Measurements from ENCODE around the gene SSH2. TPM values are rescaled to one million over a fixed set of nuclear protein-coding genes. Genes with fewer than 3 reads are reported as not detected.

Gene SSH2
- total RNA-seq, 2 experiments from 2014 or later = 37.5 to 43.5 TPM

- CTCF ChIA-PET = interaction anchor here (2.3 to 14.9 kb wide), 4 partner anchors 8 to 39 kb away, joined by 7 to 172 read pairs (median 58); partner anchors contain the start of genes ABHD15, ANKRD13B and TP53I13
- DNase-seq (no peak), ATAC-seq (no peak)
- intact Hi-C loops (cut with micrococcal nuclease) = no loop called here
- Mint-ChIP-seq H3K36me3 (ENCODE audit: low read depth) (peaks cover 44% of the 10 kb centered on the region), H3K9me3 (no peaks in the 10 kb centered on the region), H3K27ac (no peak overlapping the region), H3K4me1 (ENCODE audit: low read depth) (peaks cover 33% of the 10 kb centered on the region), H3K4me3 (no peak overlapping the region), H3K27me3 (no peaks in the 10 kb centered on the region)
- no peak for TF ChIP-seq CTCF (IDR thresholded peaks at IDR 0.05)
- POLR2A ChIA-PET = interaction anchor here (1.5 to 2.2 kb wide), 3 partner anchors 10 to 39 kb away, joined by 3 to 8 read pairs (median 6); partner anchors contain the start of gene ABHD15
Observed at GRCh38 chr17:29577385-29578211, 352.4 kb downstream of the SSH2 start.

- Mint-ChIP-seq H3K9me3 (no peaks in the 10 kb centered on the region), H3K4me3 (no peak overlapping the region), H3K4me1 (ENCODE audit: low read depth) (peaks cover 31% of the 10 kb centered on the region), H3K36me3 (ENCODE audit: low read depth) (peaks cover 38% of the 10 kb centered on the region), H3K27ac (no peak overlapping the region), H3K27me3 (no peaks in the 10 kb centered on the region)
- intact Hi-C loops (cut with micrococcal nuclease) = no loop called here
- ATAC-seq (no peak), DNase-seq (no peak)
- no peak for TF ChIP-seq CTCF (IDR thresholded peaks at IDR 0.05)
- ChIA-PET POLR2A (interaction anchor here (0.8 to 2.2 kb wide), 3 partner anchors 9 to 40 kb away, joined by 4 to 8 read pairs (median 6); partner anchors contain the start of gene ABHD15), CTCF (interaction anchor here (2.3 to 14.9 kb wide), 3 partner anchors 9 to 40 kb away, joined by 7 to 172 read pairs (median 83); partner anchors contain the start of gene ANKRD13B)
Observed at GRCh38 chr17:29577001-29577370, 353.0 kb downstream of the SSH2 start.

- H3K36me3 Mint-ChIP-seq (ENCODE audit: low read depth) = peaks cover 37% of the 10 kb centered on the region
- no peaks in the 10 kb centered on the region for H3K9me3 Mint-ChIP-seq
- TF ChIP-seq CTCF (IDR thresholded peaks at IDR 0.05) = no peak
- DNase-seq (no peak), ATAC-seq (no peak)
- peaks cover 31% of the 10 kb centered on the region for H3K4me1 Mint-ChIP-seq (ENCODE audit: low read depth)
- H3K4me3 Mint-ChIP-seq = no peak overlapping the region
- intact Hi-C loops (cut with micrococcal nuclease) = no loop called here
- ChIA-PET CTCF (interaction anchor here (2.3 to 14.9 kb wide), 3 partner anchors 10 to 41 kb away, joined by 7 to 172 read pairs (median 83); partner anchors contain the start of gene ANKRD13B), POLR2A (interaction anchor here (0.8 to 2.2 kb wide), 4 partner anchors 9 to 40 kb away, joined by 4 to 8 read pairs (median 6); partner anchors contain the start of gene ABHD15)
- no peaks in the 10 kb centered on the region for H3K27me3 Mint-ChIP-seq
- no peak overlapping the region for H3K27ac Mint-ChIP-seq
Observed at GRCh38 chr17:29576214-29577000, 353.6 kb downstream of the SSH2 start.

Other genes with a start within 250 kb of the SSH2 start
- under 1 TPM; 0.54 to 0.81 TPM for gene EFCAB5, start 11.4 kb upstream of the SSH2 start, total RNA-seq
- gene NSRP1, start 186.6 kb upstream of the SSH2 start, total RNA-seq = 10 to 100 TPM; 24.3 to 28.4 TPM